Activated T-cell treated with anti-CD3 and anti-CD28 coated beads for 48 hours (primary cell): ENCODE measurements around the gene FBXO11.

ENCODE experiments used
- DNase-seq: peaks from one replicate; pipeline ENCODE4 v3.0.0-alpha.2; 2020; ENCODE audit warnings: low read depth

Gene FBXO11

GRCh38 chr2:47849368-47849767, 56.9 kb downstream of the FBXO11 start:
- no peak for DNase-seq

DNA sequence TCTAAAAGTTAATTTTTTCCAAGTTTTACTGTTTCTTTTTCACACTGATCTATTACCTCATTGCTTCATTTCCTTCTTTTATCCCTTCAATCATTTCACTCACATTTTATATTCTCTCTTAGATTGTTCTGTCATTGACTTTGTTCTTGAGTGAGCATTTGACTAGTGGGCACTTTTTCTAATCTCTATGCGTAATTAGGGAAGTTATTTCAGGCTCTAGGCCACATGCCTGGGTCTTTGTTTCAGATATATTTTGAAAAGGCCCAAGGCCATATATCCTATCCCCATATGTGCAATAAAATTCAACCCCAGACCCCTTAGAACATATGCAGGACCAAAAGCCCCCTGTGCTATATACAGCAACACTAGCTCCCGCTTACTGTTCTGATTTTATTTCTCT, 62.1 kb downstream of the FBXO11 start:
- no peak for DNase-seq

DNA sequence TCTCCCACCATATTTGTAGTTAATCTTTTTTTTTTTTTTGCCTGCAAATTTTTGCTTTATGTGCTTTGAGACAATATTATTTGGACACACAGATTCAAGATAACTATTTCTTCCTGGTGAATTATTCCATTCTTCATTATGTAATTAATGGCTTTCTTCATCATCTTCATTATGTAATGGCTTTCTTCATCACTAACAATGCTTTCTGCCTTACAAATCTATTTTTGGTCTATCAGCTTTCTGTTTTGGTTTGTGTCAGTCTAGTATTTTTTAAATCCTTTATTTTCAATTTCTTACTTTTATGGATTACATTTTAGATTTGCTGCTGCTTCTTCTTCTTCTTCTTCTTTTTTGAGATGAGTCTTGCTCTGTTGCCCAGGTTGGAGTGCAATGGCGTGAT, 62.9 kb downstream of the FBXO11 start:
- DNase-seq: no peak

GRCh38 chr2:47842846-47843245, 63.5 kb downstream of the FBXO11 start:
- no peak for DNase-seq

GRCh38 chr2:47838686-47839085, 67.6 kb downstream of the FBXO11 start:
- no peak for DNase-seq

- no peak for DNase-seq
Measured at GRCh38 chr2:47838249-47838648, 68.0 kb downstream of the FBXO11 start.

DNA sequence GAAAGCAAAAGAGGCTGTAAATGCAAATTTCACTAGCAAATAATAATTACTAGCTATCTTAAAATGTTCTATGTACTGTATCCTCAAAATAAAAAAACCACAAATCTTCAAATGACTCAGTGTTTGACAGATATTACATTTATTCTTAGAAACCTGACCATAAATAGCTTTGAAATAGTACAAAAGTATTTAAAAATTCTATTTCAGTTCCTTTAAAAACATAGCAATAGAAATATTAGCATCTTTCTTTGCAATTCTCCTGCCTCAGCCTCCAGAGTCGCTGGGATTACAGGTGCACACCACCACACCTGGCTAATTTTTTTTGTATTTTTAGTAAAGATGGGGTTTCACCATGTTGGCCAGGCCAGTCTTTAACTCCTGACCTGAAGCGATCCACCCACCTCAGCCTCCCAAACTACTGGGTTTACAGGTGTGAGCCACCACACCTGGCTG, 72.8 kb downstream of the FBXO11 start:
- no peak for DNase-seq

DNA sequence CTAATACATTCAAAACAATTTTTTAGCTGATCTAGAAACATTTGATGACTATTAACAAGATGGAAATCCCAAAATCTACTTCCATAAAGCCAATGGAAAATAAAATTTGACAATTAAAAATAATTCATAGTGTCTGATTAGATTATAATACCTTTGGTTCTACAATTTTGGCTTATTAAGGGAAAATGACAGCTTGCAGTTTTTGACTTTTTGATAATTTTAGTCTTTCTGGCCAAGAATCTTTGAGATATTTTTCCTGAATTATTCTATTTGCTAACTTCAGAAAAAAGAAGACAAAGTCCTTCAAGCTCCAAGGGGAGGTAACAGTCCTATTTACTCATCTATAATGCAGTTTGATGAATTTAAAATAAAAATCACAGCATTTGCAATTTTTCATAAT, 83.8 kb downstream of the FBXO11 start:
- no peak for DNase-seq

GRCh38 chr2:47819834-47820233, 86.5 kb downstream of the FBXO11 start:
- no peak for DNase-seq

GRCh38 chr2:47818777-47819176, 87.5 kb downstream of the FBXO11 start:
- DNase-seq: no peak

- no peak for DNase-seq
Measured at GRCh38 chr2:47815764-47816163, 90.5 kb downstream of the FBXO11 start.

GRCh38 chr2:47811668-47812067, 94.6 kb downstream of the FBXO11 start:
- DNase-seq: no peak

DNA sequence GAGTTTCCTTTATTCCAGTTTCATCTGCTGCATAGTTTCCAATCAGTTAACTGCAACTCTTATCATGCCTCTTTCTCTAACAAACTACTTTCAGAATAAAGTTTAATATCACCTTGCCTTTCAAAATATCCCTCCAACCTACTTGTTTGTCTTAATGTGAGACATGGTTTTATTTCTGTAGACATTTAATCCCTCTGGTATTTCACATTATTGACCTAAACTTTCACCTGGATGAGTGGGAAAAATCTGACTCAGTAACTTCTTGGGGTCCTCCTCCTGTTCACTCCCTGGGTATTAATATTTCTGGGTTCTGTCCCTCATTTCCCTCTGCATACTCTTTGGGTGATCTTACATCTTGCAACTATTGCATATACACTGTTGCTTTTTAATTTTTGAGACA, 95.4 kb downstream of the FBXO11 start:
- no peak for DNase-seq

DNA sequence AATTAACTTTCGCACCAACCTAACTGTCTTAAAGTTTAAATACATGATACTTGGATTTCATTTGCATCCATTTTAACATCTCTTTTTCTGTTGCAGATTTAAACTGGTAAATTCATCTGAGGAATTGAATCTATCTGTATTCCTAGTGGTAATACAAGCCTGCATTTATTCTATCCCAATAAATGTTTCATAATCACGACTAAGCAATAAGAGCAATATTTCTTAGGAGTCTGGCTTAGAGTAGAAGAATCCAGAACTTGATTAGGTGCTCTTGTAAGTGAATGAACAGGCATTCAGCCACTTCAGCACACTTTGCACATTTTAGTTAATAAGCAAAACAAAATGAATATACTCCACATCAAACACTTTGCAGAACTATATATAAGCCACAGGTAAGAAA, 96.4 kb downstream of the FBXO11 start:
- DNase-seq: no peak

- DNase-seq: no peak
Measured at GRCh38 chr2:47808614-47809013, 97.7 kb downstream of the FBXO11 start.

DNA sequence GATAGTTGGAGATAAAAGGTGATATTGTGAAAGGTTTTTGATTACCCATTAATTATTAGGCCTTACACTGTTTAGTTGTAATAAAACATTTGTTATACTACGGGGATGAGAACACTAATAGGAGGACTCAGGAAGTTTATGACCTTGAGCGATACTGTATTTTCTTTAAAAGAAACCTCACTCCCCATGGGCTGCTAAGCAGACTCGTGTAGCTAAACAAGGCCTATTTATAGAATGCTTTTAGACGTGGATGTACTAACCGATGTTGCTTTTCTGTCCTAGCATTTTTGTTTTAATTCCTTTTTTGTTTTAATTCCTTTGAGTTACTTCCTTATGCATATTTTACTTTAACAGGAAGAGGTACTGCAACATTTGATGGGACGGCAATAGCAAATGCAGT, 100.4 kb downstream of the FBXO11 start:
- DNase-seq: no peak

DNA sequence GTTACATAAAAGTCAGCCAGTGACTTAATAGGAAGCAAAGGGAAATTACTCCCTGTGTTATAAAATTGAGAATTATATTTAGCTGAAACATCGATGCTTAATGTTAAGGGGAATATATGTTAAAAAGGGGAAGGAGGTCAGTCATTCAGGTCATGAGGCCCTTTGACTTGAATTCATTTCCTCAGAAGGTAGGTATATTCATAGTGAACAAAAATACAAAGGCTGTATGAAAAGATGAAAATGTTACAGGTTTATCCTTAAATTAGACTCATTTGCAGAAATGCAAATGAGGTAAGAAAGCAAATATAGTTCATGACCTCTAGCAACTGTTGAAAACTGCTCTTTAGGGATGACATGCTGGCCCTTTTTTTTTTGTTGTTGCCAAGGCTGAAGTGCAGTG, 102.5 kb downstream of the FBXO11 start:
- DNase-seq: no peak

- DNase-seq: no peak
Measured at GRCh38 chr2:47803363-47803762, 102.9 kb downstream of the FBXO11 start.

DNA sequence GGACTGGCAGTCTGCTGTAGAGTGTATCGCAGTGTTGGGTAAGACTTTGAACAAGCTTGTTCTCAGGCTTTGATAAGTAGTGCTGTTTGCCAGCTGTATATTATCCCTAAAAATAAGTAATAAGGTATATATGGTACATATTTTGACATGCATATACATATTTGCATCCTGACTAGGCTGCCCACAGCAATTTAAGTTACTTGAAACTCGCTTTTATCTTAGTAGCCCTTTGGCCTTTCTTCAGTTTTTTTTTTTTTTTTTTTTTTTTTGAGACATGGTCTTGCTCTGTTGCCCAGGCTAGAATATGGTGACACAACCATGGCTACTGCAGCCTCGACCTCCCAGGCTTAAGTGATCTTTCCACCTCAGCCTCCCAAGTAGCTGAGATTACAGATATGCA, 105.2 kb downstream of the FBXO11 start:
- DNase-seq: no peak

GRCh38 chr2:47799031-47799609, 107.2 kb downstream of the FBXO11 start:
- DNase-seq: no peak

DNA sequence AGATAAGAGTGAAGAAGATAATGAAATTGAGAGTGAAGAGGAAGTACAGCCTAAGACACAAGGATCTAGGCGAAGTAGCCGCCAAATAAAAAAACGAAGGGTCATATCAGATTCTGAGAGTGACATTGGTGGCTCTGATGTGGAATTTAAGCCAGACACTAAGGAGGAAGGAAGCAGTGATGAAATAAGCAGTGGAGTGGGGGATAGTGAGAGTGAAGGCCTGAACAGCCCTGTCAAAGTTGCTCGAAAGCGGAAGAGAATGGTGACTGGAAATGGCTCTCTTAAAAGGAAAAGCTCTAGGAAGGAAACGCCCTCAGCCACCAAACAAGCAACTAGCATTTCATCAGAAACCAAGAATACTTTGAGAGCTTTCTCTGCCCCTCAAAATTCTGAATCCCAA, 107.7 kb downstream of the FBXO11 start:
- no peak for DNase-seq

DNA sequence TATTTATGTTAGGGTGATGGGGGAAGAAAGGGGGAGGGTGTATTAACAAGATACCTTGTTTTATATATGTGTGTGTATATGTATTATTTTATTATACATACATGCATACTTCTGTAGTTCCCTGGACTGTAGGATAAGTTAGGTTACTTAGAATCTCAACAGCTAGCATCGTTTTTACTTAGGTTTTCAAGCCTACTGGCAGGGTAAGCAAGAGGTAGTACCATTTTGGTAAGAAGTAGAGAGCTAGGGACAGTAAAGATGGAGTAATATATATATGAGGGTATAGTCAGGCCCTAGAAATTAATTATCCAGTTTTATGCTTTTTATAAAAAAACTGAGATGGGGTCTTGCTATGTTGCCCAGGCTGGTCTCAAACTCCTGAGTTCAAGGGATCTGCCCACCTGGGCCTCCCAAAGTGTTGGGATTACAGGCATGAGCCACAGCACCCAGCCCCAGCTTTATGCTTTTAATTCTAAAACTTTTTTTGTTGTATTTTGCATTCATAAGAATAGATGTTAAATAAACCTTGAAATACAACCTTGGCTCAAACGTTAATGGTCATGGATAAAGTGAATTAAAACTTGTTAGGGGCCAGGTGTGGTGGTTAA, 110.1 kb downstream of the FBXO11 start:
- DNase-seq: no peak

- no peak for DNase-seq
Measured at GRCh38 chr2:47785986-47786385, 120.3 kb downstream of the FBXO11 start.

- DNase-seq: no peak
Measured at GRCh38 chr2:47784352-47784851, 121.9 kb downstream of the FBXO11 start.
